ENCODE measurements around the gene FOXJ2. TPM values are rescaled to one million over a fixed set of nuclear protein-coding genes. Genes with fewer than 3 reads are reported as not detected.
"Not testable (repeated sequence)": the region's sequence is repeated elsewhere in the genome, so short reads cannot be mapped to it uniquely, and the experiment has no call there.

The FOXJ2 gene
- total RNA-seq, 1 donor from 2014 or later = 25.1 TPM

DNA sequence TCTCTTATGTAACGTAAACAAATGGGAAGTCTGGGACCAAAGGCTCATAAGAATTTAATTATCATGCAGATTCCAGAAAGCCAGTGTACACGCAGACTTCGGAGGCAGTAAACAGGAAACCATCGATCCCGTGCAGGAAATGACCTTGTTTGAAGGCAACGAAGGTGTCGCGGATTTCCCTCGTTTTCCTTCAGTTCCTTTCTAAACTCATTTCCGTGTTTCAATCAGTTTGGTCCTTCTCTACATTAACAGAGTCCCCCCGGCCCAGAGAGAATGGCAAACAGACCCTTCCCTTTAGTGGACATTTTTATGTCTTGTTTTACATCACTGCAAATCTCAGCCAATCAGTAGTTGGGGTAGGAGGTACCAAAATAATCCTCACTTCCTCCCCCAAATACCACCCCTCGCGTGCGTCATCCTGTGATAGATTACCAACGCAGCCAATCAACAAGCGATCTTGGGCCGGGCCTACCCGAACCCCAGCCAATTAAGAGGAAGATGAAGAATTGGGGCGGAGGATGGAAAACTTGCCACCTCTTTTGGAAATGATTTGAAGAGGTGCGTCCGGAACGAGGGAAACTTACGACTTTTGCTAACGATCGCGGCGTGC, 6.1 kb upstream of the FOXJ2 start:
- intact Hi-C loops (cut with DNase I) = no loop called here
- peak; percentile 97 for DNase-seq (ENCODE audit: low spot score)

DNA sequence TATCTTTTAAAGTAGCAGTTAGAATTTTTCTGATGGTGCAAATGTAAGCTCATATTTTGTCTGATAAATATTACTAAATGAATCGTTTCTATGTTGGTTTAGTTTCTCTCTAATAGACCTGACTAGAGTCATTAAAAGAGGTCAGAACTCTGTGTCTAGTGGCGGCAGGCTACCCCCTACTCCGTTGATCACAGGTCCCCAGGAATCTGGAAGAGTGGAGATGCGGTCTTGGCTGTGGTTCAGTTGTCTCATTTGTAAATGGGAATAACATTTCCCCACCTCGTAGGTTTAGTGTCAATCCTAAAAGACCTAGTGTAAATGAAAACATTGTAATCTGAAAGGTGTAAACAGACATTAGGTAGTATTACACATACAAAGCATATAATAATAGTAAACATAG, 4.7 kb upstream of the FOXJ2 start:
- intact Hi-C loops (cut with DNase I) = no loop called here
- DNase-seq (ENCODE audit: low spot score) = no peak

DNA sequence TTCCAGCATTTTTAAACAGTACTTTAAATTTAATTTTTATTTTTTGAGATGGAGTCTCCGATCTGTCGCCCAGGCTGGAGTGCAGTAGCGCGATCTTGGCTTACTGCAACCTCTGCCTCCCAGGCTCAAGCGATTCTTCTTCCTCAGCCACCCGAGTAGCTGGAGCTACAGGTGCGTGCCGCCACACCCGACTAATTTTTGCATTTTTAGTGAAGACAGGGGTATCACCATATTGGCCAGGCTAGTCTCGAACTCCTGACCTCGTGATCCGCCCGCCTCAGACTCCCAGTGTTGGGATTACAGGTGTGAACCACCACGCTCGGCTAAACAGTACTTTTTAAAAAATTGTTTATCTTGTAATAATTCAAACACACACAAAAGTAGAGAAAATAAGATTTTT, 4.2 kb upstream of the FOXJ2 start:
- DNase-seq (ENCODE audit: low spot score) = no peak
- intact Hi-C loops (cut with DNase I) = no loop called here

DNA sequence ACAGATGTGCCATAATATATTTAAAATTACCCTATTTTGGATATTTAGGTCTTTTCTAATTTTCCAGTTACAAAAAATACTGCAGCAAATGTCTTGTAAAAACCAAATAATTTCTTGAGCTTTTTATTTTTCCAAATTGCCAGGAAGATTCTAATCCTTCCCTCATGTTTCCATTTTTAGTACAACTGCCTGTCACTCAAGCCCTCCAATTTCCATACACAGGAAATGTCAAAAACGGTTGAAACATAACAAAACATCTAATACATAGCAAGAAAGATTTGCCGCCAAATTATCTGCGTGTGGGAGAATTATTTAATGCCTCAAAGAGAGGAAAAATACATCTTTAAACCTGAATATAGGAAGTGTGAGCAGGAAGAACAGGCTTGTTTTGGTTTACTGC, 2.3 kb upstream of the FOXJ2 start:
- no peak for DNase-seq (ENCODE audit: low spot score)
- intact Hi-C loops (cut with DNase I) = no loop called here

DNA sequence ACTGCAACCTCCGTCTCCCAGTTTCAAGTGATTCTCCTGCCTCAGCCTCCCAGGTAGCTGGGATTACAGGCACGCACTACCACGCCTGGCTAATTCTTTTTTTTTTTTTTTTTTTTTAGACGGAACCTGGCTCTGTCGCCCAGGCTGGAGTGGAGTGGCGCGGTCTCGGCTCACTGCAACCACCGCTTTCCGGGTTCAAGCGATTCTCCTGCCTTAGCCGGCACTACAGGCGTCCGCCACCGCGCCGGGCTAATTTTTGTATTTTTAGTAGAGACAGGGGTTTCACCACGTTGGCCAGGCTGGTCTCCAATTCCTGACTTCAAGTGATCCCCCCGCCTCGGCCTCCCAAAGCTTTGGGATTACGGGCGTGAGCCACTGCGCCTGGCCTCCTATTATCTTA, 1.5 kb upstream of the FOXJ2 start:
- DNase-seq (ENCODE audit: low spot score); intact Hi-C loops (cut with DNase I): not testable (repeated sequence)

DNA sequence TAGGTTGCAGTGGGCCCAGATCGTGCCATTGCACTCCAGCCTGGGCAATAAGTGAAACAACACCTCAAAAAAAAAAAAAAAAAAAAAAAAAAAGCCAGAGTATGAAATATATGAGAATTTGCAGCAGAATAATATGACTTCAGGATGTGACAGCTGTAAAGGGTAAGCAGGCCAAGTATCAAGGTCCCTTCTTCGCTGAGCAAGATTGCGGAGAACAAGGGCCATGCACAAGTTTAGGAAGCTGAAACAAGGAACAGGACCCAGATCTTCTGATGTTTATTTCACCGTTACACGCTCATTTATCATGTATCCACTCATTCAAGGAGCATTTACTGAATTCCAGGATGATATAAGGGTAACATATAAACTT, 659 bp upstream of the FOXJ2 start:
- no peak for DNase-seq (ENCODE audit: low spot score)

DNA sequence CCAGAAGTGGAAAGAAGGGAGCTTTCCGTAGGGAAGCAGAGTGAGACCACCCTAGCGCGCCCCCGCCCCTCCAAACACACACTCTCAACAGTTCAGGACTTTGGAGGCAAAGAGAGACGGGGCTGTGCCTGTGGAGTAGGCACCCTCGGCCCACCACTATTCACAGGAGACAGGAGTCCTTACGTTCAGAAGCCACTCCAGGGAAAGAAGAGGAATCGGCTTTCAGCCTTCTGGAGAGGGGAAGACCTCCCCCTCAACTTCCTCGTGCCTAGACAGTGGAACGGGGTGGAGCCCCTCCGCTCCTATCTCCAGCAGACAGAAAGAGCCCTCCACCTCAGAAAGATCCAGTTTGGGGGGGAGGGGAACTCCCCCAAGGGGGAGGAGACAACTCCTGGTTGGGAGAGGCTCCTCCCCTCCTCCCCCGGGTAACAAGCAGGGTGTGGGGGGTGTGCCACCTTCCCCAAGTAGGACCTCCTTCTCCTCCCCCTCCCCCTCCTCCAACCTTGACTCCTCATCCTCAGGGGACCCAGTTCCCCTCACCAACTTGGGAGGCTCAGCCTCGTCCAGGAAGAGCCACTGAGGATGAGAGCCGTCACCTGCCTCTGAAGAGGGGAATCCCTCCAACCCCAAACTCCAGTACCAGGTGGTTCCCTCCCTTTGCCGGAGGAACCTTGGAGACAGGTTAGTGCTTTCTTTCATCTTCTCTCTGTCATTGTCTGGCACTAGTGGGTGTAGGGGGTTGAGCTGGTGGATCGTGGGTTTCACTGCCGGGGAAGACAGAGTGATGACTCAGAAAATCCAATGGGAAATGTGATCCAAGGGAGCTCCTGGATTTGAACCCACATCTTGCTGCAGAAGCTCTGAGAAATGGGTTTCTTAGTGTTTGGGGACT, 883 bp downstream of the FOXJ2 start:
- intact Hi-C loops (cut with DNase I) = loop anchor here (2.0 kb wide), 1 partner anchor 47 kb away; no protein-coding TSS in a partner anchor

More for the DNA sequence above, 659 bp upstream of the FOXJ2 start:
- intact Hi-C loops (cut with DNase I) = loop anchor here (2.0 kb wide), 1 partner anchor 49 kb away; no protein-coding TSS in a partner anchor

DNA sequence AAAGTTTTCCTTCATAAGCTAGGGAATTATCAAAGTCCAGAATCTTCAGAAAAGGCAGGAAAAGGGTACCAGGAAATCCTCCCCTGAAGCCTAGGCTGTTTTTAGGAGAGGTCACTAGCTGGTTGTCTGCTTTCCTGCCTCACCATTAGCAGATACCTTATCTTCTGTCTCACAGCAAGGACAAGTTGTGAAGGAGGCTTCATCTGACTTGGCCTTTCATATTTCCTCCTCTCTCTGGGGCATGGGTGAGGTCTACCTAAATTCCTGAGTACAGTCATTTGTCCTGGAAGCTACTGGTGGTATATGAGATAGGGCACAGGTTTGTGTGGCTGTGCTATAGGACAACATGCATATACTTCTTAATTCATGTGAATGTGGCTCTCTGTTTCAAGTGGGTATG, 2.3 kb downstream of the FOXJ2 start:
- intact Hi-C loops (cut with DNase I) = no loop called here

More for the DNA sequence above, 883 bp downstream of the FOXJ2 start:
- no peak for DNase-seq (ENCODE audit: low spot score)

DNA sequence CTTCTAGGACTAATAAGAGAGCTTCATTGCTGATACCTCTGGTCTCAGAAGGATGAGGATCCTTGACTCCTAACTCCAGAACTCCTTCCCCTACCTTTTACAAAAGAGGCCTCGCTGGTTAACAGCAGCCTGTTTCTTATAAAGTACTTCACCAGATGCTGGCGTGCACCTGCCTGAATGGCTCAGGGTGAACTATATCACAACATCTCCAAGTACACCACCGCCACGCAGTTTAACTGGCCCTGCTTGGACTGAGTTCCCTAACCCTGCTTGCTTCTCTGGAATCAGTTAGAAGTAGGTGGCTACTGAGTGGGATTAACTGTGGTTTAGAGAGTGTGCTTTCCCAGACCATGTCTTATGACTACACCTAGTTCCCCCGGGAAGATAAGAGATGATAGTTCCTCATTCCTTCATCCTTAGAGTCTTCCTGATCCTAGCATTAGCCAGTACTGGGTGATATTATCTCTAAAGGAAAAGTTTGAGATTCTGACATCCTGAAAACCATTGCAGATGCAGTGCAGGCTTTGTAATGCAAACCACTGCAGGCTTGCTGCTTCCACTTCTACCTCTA, 3.0 kb downstream of the FOXJ2 start:
- no peak for DNase-seq (ENCODE audit: low spot score)
- intact Hi-C loops (cut with DNase I) = no loop called here

More for the DNA sequence above, 2.3 kb downstream of the FOXJ2 start:
- no peak for DNase-seq (ENCODE audit: low spot score)

DNA sequence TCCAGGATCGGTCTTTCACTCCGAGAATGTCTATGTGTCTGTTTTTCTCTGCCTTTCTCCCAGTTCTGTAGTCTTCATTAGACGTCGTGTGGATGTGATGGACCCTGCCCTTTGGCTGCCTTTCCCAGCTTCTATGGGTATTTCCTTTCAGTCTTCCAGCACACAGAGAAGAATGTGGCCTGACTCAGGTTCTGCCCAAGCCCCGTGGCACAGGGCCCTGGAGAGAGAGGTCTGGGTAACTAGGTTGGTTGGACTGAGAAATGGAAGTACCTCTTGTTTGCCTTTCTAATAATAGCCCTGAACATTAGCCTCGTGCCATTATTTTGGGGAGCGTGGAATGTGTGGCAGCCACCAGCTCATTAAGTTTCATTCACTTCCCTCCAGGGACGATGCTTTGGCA, 3.8 kb downstream of the FOXJ2 start:
- DNase-seq (ENCODE audit: low spot score) = no peak

DNA sequence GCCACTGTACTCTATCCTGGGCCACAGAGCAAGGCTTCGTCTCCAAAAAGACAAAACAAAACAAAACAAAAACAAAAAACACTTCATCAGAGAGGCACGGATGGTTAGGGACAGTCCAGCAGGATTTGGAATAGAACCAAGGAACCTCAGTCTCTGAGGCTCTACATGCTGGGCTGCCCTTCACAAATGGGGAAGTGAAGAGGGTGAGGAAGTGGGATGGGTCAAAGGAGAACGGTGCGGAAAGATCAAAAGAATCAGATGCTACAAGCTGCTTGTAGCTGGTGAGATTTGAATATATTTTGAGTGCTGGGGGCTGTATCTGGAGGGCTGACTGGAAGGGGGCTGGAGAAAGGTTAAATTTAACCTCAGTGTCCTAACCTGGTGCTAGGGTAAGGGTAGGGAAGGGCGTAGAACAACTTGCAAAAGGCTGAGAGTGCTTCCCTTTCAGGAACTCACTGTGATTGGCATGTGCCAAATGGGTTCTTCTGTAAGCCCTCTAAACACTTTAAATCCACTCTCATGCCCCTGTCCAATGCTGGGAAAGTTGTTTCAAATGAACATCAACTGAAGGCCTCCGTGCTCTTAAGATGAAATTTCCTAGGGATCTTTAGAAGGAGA, 4.6 kb downstream of the FOXJ2 start:
- intact Hi-C loops (cut with DNase I) = no loop called here
- DNase-seq (ENCODE audit: low spot score) = no peak

More for the DNA sequence above, 3.8 kb downstream of the FOXJ2 start:
- intact Hi-C loops (cut with DNase I) = no loop called here

DNA sequence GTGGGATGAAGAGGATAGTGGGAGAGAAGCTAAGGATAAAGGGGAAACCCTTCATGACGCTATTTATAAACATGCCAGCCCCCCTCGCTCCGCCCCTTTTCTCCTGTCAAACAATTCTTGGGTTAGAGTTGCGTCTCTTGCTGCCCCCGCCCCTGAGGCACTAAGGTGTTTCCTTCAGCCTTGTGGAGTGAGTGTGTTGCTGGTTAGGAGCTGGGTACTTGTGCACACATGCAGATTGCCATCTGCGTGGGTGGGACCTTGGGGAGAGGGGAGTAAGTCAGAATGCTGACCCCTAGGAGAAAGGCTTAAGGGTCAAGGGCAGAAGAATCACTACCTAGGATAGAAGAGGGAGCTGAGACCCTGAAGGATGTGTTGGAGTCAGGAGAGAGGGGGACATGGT, 5.4 kb downstream of the FOXJ2 start:
- intact Hi-C loops (cut with DNase I) = no loop called here
- DNase-seq (ENCODE audit: low spot score) = no peak

DNA sequence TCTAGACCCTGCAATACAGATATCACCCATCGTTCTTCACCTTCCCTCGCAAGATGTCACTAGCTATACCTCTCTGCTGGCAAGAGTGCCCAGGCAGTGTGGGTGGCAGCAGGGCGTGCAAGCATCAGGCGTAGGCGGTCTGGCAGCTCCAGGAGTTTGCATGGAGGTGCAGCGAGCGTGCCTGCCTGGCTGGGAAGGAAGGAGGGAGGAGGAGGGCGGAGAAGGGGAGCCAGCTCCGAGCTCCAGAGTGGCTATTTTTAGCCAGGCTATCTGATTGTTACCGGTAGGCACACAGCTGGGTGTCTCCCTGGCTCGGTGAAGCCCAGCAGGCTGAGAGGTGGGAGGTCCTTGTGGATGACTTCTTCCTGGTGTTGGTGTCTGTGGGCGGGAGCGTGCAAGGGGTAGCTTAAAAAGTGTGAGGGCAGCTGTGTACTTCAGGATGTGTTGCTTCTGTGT, 6.2 kb downstream of the FOXJ2 start:
- intact Hi-C loops (cut with DNase I) = no loop called here
- peak; percentile 83 for DNase-seq (ENCODE audit: low spot score)

DNA sequence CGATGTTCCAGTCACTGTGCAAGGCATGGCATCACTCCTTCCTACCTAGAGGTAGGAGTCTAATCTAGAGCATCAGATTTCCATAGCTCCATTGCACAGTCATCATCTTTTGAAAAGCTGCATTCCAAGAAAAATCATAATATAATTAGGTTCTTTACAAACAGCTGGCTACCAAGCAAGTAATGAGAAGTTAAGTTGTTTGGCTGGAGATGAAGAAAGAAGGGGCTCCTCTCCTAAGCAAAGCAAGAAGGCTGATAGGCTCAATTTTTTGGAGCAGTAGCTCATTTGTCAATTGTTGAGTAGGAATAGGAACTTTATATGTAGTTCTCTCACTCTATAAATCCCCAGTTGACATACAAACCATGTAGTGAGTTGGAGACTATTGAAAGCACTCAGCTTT, 8.3 kb downstream of the FOXJ2 start:
- no peak for DNase-seq (ENCODE audit: low spot score)
- intact Hi-C loops (cut with DNase I) = no loop called here

DNA sequence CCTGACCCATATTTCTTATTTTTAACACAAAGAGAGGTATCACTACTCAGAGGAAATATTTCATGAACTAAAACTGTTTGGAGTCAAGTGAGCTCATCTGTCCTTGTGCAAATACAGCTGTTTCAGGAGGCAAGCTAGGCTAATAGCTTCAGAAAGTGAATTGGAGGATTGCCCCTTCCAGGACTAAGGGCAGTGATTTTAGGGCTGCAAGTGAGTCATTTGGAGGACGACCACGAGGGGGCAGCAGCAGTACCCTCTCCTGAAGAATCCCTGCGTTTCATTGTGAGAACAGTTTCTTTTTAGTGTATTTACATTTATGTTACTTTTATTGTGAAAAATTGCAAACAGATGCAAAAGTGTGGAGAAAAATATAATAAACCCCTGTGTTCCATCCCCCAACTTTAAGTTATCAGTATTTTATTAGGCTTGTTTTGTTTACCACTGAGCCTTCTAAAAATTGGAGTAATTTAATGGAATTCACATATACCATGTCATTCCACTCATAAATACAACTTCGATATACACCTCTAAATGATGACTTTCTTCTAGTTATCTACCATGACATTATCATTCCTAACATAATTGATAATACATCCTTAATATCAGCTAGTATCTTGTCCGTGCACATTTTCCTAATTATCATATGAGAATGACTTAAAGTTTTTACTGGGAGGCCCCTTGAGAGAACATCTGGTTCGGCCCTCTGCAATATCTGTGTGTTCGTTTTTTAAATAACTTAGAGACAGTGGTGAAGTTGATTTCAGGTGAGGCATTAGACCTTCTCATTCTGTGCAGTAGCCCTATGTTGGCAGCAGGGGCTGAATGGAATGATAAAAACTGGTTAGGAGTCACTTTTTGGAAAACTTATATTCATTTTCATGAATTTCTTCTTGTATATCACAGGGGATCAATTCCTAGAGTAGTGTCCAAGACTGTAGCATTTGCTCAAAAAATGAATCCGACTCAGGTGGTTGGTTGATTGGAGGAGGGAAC, 13.7 kb downstream of the FOXJ2 start:
- DNase-seq (ENCODE audit: low spot score) = peak; percentile 89
- intact Hi-C loops (cut with DNase I) = no loop called here

DNA sequence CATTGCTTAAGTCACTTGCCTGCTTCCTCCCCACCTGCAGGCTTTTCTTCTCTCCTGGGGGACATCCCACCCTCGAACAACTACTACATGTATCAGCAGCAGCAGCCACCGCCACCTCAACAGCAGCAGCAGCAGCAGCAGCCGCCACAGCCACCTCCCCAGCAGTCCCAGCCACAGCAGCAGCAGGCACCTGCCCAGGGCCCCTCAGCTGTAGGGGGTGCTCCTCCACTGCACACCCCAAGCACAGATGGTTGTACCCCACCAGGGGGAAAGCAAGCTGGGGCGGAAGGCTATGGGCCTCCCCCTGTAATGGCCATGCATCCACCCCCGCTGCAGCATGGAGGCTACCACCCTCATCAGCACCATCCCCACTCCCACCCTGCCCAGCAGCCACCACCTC, 15.3 kb downstream of the FOXJ2 start:
- no peak for DNase-seq (ENCODE audit: low spot score)
- intact Hi-C loops (cut with DNase I) = no loop called here

DNA sequence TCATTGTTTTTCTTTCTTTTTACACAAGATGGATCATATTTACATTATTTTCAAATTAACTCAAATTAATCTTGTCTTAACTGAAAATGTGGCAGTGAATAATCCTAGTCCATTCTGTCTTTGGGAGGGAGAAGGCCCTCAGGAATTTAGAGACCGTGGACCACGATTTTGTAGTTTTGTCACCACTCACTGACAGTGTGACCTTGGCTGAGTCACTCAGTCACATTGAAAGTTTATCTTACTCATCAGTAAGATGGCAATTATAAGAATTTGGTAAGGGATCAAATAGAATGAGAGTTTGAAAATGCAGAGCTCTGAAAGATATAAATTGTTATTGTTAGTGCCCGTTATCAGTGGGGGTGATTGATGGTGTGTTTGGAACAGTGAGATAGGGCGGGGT, 16.4 kb downstream of the FOXJ2 start:
- no peak for DNase-seq (ENCODE audit: low spot score)
- intact Hi-C loops (cut with DNase I) = no loop called here

DNA sequence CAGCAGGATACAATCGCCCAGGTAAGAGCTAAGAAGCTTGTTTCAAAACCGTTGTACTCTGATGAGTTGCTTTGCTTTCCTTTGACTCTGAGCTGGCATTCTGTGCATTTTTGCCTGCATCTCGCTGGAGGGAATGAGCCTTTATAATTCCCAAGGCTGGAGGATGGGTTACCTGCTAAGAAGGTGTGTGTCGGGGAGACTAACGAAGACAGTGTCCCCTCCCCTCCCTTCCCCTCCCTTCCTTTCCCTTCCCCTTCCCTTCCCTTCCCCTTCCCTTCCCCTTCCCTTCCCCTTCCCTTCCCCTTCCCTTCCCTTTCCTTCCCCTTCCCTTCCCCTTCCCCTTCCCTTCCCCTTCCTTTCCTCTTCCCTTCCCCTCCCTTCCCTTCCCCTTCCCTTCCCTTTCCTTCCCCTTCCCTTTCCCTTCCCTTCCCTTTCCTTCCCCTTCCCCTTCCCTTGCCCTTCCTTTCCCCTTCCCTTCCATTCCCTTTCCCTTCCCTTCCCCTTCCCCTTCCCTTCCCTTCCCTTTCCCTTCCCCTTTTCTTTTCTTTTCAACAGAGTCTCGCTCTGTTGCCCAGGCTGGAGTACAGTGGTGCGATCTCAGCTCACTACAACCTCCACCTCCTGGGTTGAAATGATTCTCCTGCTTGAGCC, 18.2 kb downstream of the FOXJ2 start:
- intact Hi-C loops (cut with DNase I) = no loop called here
- DNase-seq (ENCODE audit: low spot score) = no peak

DNA sequence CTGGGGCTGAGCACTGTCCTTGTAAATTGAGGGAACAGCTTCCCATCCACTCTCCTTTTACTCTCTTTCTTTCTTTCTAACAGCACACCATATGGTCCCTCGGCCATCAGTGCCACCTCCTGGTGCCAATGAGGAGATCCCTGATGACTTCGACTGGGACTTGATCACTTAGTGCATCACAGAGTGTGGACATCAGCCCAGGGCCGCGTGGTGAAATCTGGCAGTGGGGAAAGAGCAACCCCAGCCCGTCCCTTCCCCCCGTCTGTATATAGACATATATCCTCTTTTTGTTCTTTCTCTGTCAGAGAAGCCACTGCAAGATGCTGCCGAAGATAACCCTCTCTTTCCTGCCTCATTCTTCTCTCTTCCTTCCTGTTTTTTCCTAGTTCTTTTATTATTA, 20.2 kb downstream of the FOXJ2 start:
- intact Hi-C loops (cut with DNase I) = no loop called here

More for the DNA sequence above, 20.2 kb downstream of the FOXJ2 start:
- DNase-seq (ENCODE audit: low spot score) = peak; percentile 80

Data from cardiac septum (tissue), 1 donor.